HepG2 (cell line): ENCODE data around the gene CTRL. TPM values are rescaled to one million over a fixed set of nuclear protein-coding genes. Genes with fewer than 3 reads are reported as not detected.
A peak's percentile ranks its signal among the peaks of the same experiment; 100 is the strongest.

Experiments
- ARNT ChIP-seq: fragments of 450-650 bp; IDR thresholded peaks from 2 replicates; pipeline ENCODE4 v1.6.1; 2017
- NFE2L1 ChIP-seq: sonication (generic); formaldehyde crosslinking; IDR thresholded peaks from 2 replicates; pipeline ENCODE4 v1.4.0; 2020; ENCODE audit warnings: missing genetic modification reagents, mild to moderate bottlenecking, borderline replicate concordance
- NKX3-1 ChIP-seq: sonication (generic); formaldehyde crosslinking; IDR thresholded peaks from 2 replicates; pipeline ENCODE4 v1.5.0; 2020; ENCODE audit warnings: missing genetic modification reagents
- RARG ChIP-seq: sonication (generic); formaldehyde crosslinking; IDR thresholded peaks from 2 replicates; pipeline ENCODE4 v1.4.0; 2020; ENCODE audit warnings: low read depth, mild to moderate bottlenecking, missing genetic modification reagents
- SRF ChIP-seq: IDR thresholded peaks from 2 replicates; pipeline ENCODE4 v1.6.1; 2011; ENCODE audit warnings: mild to moderate bottlenecking, low read depth, low read length, moderate library complexity
- TAF1 ChIP-seq: sonication (generic); formaldehyde crosslinking; IDR thresholded peaks from 2 replicates; pipeline ENCODE4 v1.4.0; 2020; ENCODE audit warnings: missing genetic modification reagents
- TBP ChIP-seq: sonication (generic); formaldehyde crosslinking; IDR thresholded peaks from 2 replicates; pipeline ENCODE4 v1.5.0; 2020; ENCODE audit warnings: missing genetic modification reagents
- ZNF615 ChIP-seq: sonication (generic); formaldehyde crosslinking; IDR thresholded peaks from 2 replicates; pipeline ENCODE4 v1.5.0; 2020; ENCODE audit warnings: mild to moderate bottlenecking, missing genetic modification reagents, borderline replicate concordance
- polyA plus RNA-seq, 8 experiments: library from polyadenylated mRNA; depleted of rRNA in 3 of 8; stranded (reverse) in 7 of 8; unstranded in 1 of 8; fragments of >200 nt; fragmentation: Illumina TruSeq in 4 of 8; extraction: Trizol in 4 of 8; gene quantifications; 2 replicates each; pipeline versions ENCODE4 v1.2.1 to v1.2.3, GENCODE V29; 2011 to 2016; ENCODE audit warnings: low read depth in 4 of 8, missing spikeins in 1 of 8, mixed read lengths in 1 of 8; ENCODE audit not compliant: insufficient read depth in 1 of 8
- total RNA-seq, 5 experiments: library from RNA; depleted of rRNA; stranded (reverse); fragments of >200 nt; fragmentation: Illumina TruSeq; extraction: Trizol; gene quantifications; 2 replicates each; pipeline ENCODE4 v1.2.3, GENCODE V29; 2016; ENCODE audit warnings: low read depth in 1 of 5
- TF ChIP-seq, protein P1 (sequence below): sonication (generic); formaldehyde crosslinking; IDR thresholded peaks from 2 replicates; pipeline ENCODE4 v1.5.1; 2020; ENCODE audit warnings: mild to moderate bottlenecking, missing genetic modification reagents, moderate library complexity
- TF ChIP-seq, protein P2 (sequence below): sonication (generic); formaldehyde crosslinking; IDR thresholded peaks from 2 replicates; pipeline ENCODE4 v1.4.0; 2020; ENCODE audit warnings: mild to moderate bottlenecking, missing genetic modification reagents, borderline replicate concordance
- TF ChIP-seq, protein P3 (sequence below): sonication (generic); formaldehyde crosslinking; IDR thresholded peaks from 2 replicates; pipeline ENCODE4 v1.5.1; 2020; ENCODE audit warnings: missing genetic modification reagents, mild to moderate bottlenecking, borderline replicate concordance
- TF ChIP-seq, protein P4 (sequence below): sonication (generic); formaldehyde crosslinking; IDR thresholded peaks from 2 replicates; pipeline ENCODE4 v1.4.0; 2020; ENCODE audit warnings: missing genetic modification reagents
- TF ChIP-seq, protein P5 (sequence below): sonication (generic); formaldehyde crosslinking; IDR thresholded peaks from 2 replicates; pipeline ENCODE4 v1.4.0; 2020; ENCODE audit warnings: mild to moderate bottlenecking, missing genetic modification reagents

Gene CTRL
- total and polyA plus RNA-seq, 2 of the 13 experiments (the other 11 are each of a cell fraction or from before 2014, with no cell fraction given) = 1.9 to 2.7 TPM

DNA sequence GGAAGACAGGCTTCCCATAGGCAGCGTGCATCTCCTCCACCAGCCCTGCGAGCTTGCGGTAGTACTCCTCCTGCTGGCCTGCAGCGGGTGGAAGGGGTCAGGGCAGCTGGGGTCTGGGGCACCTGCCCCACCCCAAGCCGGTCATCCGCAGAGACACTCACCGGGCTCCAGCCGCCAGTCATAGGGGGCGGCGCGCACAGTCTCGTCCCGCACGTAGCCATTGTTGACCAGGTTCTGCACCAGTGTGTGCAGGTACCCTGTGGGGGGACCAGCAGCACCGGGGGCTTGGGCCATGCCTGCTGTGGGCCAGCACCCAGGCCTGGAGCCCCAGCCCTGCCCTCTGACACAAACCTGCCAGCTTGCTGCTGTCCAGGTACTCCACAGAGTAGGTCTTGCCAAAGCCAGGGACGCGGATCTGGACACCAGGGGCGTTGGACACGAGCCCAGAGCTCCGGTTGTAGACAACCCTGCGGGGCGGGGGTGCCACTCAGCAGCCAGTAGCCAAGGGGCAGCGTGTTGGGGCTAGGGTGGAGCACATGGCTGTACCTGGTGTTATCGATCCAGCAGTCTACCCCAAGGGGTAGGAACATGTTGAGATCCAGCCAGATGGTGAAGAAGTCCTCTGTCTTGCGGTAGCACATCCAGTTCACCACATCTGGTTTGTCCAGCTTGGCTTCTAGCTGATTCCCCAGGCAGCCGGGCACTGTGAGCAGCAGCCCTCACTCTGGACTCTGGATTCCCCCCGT, 11.0 kb upstream of the CTRL start (continued):
- TF ChIP-seq, protein P1, sequence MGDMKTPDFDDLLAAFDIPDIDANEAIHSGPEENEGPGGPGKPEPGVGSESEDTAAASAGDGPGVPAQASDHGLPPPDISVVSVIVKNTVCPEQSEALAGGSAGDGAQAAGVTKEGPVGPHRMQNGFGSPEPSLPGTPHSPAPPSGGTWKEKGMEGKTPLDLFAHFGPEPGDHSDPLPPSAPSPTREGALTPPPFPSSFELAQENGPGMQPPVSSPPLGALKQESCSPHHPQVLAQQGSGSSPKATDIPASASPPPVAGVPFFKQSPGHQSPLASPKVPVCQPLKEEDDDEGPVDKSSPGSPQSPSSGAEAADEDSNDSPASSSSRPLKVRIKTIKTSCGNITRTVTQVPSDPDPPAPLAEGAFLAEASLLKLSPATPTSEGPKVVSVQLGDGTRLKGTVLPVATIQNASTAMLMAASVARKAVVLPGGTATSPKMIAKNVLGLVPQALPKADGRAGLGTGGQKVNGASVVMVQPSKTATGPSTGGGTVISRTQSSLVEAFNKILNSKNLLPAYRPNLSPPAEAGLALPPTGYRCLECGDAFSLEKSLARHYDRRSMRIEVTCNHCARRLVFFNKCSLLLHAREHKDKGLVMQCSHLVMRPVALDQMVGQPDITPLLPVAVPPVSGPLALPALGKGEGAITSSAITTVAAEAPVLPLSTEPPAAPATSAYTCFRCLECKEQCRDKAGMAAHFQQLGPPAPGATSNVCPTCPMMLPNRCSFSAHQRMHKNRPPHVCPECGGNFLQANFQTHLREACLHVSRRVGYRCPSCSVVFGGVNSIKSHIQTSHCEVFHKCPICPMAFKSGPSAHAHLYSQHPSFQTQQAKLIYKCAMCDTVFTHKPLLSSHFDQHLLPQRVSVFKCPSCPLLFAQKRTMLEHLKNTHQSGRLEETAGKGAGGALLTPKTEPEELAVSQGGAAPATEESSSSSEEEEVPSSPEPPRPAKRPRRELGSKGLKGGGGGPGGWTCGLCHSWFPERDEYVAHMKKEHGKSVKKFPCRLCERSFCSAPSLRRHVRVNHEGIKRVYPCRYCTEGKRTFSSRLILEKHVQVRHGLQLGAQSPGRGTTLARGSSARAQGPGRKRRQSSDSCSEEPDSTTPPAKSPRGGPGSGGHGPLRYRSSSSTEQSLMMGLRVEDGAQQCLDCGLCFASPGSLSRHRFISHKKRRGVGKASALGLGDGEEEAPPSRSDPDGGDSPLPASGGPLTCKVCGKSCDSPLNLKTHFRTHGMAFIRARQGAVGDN = peak; percentile 52
- TF ChIP-seq TBP (CRISPR knock-in tag) = no peak
- no peak for TF ChIP-seq ARNT
- TF ChIP-seq, protein P2, sequence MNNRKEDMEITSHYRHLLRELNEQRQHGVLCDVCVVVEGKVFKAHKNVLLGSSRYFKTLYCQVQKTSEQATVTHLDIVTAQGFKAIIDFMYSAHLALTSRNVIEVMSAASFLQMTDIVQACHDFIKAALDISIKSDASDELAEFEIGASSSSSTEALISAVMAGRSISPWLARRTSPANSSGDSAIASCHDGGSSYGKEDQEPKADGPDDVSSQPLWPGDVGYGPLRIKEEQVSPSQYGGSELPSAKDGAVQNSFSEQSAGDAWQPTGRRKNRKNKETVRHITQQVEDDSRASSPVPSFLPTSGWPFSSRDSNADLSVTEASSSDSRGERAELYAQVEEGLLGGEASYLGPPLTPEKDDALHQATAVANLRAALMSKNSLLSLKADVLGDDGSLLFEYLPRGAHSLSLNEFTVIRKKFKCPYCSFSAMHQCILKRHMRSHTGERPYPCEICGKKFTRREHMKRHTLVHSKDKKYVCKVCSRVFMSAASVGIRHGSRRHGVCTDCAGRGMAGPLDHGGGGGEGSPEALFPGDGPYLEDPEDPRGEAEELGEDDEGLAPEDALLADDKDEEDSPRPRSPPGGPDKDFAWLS (CRISPR knock-in tag) = no peak
- no peak for TF ChIP-seq NKX3-1 (CRISPR knock-in tag)
- no peak for TF ChIP-seq ZNF615 (CRISPR knock-in tag)
- TF ChIP-seq, protein P3, sequence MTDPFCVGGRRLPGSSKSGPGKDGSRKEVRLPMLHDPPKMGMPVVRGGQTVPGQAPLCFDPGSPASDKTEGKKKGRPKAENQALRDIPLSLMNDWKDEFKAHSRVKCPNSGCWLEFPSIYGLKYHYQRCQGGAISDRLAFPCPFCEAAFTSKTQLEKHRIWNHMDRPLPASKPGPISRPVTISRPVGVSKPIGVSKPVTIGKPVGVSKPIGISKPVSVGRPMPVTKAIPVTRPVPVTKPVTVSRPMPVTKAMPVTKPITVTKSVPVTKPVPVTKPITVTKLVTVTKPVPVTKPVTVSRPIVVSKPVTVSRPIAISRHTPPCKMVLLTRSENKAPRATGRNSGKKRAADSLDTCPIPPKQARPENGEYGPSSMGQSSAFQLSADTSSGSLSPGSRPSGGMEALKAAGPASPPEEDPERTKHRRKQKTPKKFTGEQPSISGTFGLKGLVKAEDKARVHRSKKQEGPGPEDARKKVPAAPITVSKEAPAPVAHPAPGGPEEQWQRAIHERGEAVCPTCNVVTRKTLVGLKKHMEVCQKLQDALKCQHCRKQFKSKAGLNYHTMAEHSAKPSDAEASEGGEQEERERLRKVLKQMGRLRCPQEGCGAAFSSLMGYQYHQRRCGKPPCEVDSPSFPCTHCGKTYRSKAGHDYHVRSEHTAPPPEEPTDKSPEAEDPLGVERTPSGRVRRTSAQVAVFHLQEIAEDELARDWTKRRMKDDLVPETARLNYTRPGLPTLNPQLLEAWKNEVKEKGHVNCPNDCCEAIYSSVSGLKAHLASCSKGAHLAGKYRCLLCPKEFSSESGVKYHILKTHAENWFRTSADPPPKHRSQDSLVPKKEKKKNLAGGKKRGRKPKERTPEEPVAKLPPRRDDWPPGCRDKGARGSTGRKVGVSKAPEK (CRISPR knock-in tag) = no peak; the same call in 1 of the 2 replicates
- TF ChIP-seq SRF = no peak
- no peak for TF ChIP-seq RARG (CRISPR knock-in tag)
- peak; percentile 19; the same call in 1 of the 2 replicates for TF ChIP-seq NFE2L1 (CRISPR knock-in tag)
- TF ChIP-seq, protein P4, sequence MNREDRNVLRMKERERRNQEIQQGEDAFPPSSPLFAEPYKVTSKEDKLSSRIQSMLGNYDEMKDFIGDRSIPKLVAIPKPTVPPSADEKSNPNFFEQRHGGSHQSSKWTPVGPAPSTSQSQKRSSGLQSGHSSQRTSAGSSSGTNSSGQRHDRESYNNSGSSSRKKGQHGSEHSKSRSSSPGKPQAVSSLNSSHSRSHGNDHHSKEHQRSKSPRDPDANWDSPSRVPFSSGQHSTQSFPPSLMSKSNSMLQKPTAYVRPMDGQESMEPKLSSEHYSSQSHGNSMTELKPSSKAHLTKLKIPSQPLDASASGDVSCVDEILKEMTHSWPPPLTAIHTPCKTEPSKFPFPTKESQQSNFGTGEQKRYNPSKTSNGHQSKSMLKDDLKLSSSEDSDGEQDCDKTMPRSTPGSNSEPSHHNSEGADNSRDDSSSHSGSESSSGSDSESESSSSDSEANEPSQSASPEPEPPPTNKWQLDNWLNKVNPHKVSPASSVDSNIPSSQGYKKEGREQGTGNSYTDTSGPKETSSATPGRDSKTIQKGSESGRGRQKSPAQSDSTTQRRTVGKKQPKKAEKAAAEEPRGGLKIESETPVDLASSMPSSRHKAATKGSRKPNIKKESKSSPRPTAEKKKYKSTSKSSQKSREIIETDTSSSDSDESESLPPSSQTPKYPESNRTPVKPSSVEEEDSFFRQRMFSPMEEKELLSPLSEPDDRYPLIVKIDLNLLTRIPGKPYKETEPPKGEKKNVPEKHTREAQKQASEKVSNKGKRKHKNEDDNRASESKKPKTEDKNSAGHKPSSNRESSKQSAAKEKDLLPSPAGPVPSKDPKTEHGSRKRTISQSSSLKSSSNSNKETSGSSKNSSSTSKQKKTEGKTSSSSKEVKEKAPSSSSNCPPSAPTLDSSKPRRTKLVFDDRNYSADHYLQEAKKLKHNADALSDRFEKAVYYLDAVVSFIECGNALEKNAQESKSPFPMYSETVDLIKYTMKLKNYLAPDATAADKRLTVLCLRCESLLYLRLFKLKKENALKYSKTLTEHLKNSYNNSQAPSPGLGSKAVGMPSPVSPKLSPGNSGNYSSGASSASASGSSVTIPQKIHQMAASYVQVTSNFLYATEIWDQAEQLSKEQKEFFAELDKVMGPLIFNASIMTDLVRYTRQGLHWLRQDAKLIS = peak; percentile 70; the same call in 1 of the 2 replicates
- no peak for TF ChIP-seq TAF1
- TF ChIP-seq, protein P5, sequence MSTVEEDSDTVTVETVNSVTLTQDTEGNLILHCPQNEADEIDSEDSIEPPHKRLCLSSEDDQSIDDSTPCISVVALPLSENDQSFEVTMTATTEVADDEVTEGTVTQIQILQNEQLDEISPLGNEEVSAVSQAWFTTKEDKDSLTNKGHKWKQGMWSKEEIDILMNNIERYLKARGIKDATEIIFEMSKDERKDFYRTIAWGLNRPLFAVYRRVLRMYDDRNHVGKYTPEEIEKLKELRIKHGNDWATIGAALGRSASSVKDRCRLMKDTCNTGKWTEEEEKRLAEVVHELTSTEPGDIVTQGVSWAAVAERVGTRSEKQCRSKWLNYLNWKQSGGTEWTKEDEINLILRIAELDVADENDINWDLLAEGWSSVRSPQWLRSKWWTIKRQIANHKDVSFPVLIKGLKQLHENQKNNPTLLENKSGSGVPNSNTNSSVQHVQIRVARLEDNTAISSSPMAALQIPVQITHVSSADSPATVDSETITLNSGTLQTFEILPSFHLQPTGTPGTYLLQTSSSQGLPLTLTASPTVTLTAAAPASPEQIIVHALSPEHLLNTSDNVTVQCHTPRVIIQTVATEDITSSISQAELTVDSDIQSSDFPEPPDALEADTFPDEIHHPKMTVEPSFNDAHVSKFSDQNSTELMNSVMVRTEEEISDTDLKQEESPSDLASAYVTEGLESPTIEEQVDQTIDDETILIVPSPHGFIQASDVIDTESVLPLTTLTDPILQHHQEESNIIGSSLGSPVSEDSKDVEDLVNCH (CRISPR knock-in tag) = 0 out of 2 replicates have a peak, but pooled peaks have one; percentile 66
